HepG2 (cell line): ENCODE results near the gene AADAT. TPM values are rescaled to one million over a fixed set of nuclear protein-coding genes. Genes with fewer than 3 reads are reported as not detected.
A peak's percentile ranks its signal among the peaks of the same experiment; 100 is the strongest.

ENCODE experiments used
- MBD4 ChIP-seq: IDR thresholded peaks from 2 replicates; pipeline ENCODE4 v1.6.1; 2012; ENCODE audit warnings: low read length, inconsistent platforms, borderline replicate concordance
- MTA3 ChIP-seq: sonication (generic); formaldehyde crosslinking; IDR thresholded peaks from 2 replicates; pipeline ENCODE4 v1.4.0; 2020; ENCODE audit warnings: missing genetic modification reagents
- NR3C1 ChIP-seq: sonication (generic); formaldehyde crosslinking; IDR thresholded peaks from 2 replicates; pipeline ENCODE4 v1.4.0; 2020; ENCODE audit warnings: missing genetic modification reagents
- RXRA ChIP-seq: sonication (generic); formaldehyde crosslinking; IDR thresholded peaks from 2 replicates; pipeline ENCODE4 v1.5.1; 2020; ENCODE audit warnings: missing genetic modification reagents
- TCF7 ChIP-seq: sonication (generic); IDR thresholded peaks from 2 replicates; pipeline ENCODE4 v1.6.1; 2016; ENCODE audit warnings: antibody characterized with exemption, low read depth
- TIGD3 ChIP-seq: sonication (generic); formaldehyde crosslinking; IDR thresholded peaks from 2 replicates; pipeline ENCODE4 v1.5.1; 2020; ENCODE audit warnings: mild to moderate bottlenecking, missing genetic modification reagents, borderline replicate concordance
- XBP1 ChIP-seq: sonication (generic); formaldehyde crosslinking; IDR thresholded peaks from 2 replicates; pipeline ENCODE4 v1.5.0; 2020; ENCODE audit warnings: missing genetic modification reagents
- ZBTB38 ChIP-seq: sonication (generic); formaldehyde crosslinking; IDR thresholded peaks from 2 replicates; pipeline ENCODE4 v1.5.1; 2020; ENCODE audit warnings: mild to moderate bottlenecking, missing genetic modification reagents
- ZFP37 ChIP-seq: sonication (generic); formaldehyde crosslinking; IDR thresholded peaks from 2 replicates; pipeline ENCODE4 v1.4.0; 2020; ENCODE audit warnings: missing genetic modification reagents, borderline replicate concordance
- ZMAT3 ChIP-seq: sonication (generic); formaldehyde crosslinking; conservative IDR thresholded peaks from 2 replicates; pipeline ENCODE4 v1.7.0; 2021; ENCODE audit warnings: missing genetic modification reagents
- ZNF646 ChIP-seq: sonication (generic); formaldehyde crosslinking; IDR thresholded peaks from 2 replicates; pipeline ENCODE4 v1.9.0; 2021; ENCODE audit warnings: mild to moderate bottlenecking, missing genetic modification reagents
- ZNF740 ChIP-seq: sonication (generic); formaldehyde crosslinking; IDR thresholded peaks from 2 replicates; pipeline ENCODE4 v1.4.0; 2020; ENCODE audit warnings: missing genetic modification reagents
- ZNF891 ChIP-seq: sonication (generic); formaldehyde crosslinking; IDR thresholded peaks from 2 replicates; pipeline ENCODE4 v1.5.0; 2020; ENCODE audit warnings: mild to moderate bottlenecking, missing genetic modification reagents
- ZUFSP ChIP-seq: sonication (generic); formaldehyde crosslinking; IDR thresholded peaks from 2 replicates; pipeline ENCODE4 v1.9.0; 2021; ENCODE audit warnings: missing genetic modification reagents, mild to moderate bottlenecking, borderline replicate concordance
- polyA plus RNA-seq, 8 experiments: library from polyadenylated mRNA; depleted of rRNA in 3 of 8; stranded (reverse) in 7 of 8; unstranded in 1 of 8; fragments of >200 nt; fragmentation: Illumina TruSeq in 4 of 8; extraction: Trizol in 4 of 8; gene quantifications; 2 replicates each; pipeline versions ENCODE4 v1.2.1 to v1.2.3, GENCODE V29; 2011 to 2016; ENCODE audit warnings: low read depth in 4 of 8, missing spikeins in 1 of 8, mixed read lengths in 1 of 8; ENCODE audit not compliant: insufficient read depth in 1 of 8
- total RNA-seq, 5 experiments: library from RNA; depleted of rRNA; stranded (reverse); fragments of >200 nt; fragmentation: Illumina TruSeq; extraction: Trizol; gene quantifications; 2 replicates each; pipeline ENCODE4 v1.2.3, GENCODE V29; 2016; ENCODE audit warnings: low read depth in 1 of 5
- TF ChIP-seq, protein P1 (sequence below): sonication (generic); formaldehyde crosslinking; IDR thresholded peaks from 2 replicates; pipeline ENCODE4 v1.4.0; 2020; ENCODE audit warnings: missing genetic modification reagents, mild to moderate bottlenecking, borderline replicate concordance

AADAT gene
- total and polyA plus RNA-seq, 2 of the 13 experiments (the other 11 are each of a cell fraction or from before 2014, with no cell fraction given) = 6.1 to 9.1 TPM

DNA sequence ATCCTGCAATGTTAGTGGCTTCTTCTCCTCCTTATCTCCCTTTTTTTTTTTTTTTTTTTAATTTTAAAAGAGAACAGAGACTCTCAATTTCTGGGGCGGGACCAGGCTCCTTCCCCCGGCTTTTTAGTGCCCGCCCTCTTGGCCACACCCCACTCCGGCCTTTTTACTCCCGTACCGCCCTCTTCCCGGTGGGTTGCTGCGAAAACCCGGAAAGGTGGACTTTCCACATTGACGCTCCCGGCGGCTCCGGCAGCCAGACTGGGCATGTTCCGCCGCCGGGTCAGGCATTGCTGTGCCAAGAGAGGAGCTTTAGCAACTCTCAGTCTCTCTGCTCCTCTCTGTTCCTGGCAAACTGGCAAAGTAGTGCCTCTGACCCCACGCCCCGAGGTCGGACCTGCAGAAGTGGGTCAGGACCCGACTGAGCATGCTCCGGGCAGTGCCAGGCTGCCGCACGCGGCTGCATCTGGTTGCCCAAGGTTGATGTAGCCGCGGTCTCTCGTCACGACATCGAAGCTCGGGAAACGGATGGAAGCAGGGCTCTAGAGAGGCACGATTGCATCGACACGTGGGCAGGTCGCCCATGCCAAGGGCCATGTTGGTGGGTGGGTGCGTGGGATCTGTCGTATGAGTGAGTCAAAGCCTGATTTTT is 62.5 kb downstream of the AADAT start (continued):
- TF ChIP-seq TCF7 (no peak), MBD4 (no peak), NR3C1 (CRISPR knock-in tag) (no peak), ZBTB38 (peak; percentile 77), ZNF891 (CRISPR knock-in tag) (peak; percentile 88), ZNF646 (no peak; the same call in 1 of the 2 replicates), ZUFSP (CRISPR knock-in tag) (no peak), XBP1 (no peak), RXRA (CRISPR knock-in tag) (peak; percentile 73), TIGD3 (CRISPR knock-in tag) (no peak), ZFP37 (CRISPR knock-in tag) (no peak), ZMAT3 (CRISPR knock-in tag) (peak; percentile 74; the same call in 1 of the 2 replicates), MTA3 (no peak), ZNF740 (CRISPR knock-in tag) (no peak)
- TF ChIP-seq, protein P1, sequence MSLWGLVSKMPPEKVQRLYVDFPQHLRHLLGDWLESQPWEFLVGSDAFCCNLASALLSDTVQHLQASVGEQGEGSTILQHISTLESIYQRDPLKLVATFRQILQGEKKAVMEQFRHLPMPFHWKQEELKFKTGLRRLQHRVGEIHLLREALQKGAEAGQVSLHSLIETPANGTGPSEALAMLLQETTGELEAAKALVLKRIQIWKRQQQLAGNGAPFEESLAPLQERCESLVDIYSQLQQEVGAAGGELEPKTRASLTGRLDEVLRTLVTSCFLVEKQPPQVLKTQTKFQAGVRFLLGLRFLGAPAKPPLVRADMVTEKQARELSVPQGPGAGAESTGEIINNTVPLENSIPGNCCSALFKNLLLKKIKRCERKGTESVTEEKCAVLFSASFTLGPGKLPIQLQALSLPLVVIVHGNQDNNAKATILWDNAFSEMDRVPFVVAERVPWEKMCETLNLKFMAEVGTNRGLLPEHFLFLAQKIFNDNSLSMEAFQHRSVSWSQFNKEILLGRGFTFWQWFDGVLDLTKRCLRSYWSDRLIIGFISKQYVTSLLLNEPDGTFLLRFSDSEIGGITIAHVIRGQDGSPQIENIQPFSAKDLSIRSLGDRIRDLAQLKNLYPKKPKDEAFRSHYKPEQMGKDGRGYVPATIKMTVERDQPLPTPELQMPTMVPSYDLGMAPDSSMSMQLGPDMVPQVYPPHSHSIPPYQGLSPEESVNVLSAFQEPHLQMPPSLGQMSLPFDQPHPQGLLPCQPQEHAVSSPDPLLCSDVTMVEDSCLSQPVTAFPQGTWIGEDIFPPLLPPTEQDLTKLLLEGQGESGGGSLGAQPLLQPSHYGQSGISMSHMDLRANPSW (CRISPR knock-in tag) = no peak
